AG08396 (cell line): ENCODE results near the gene SHMT2.
"Not testable (repeated sequence)": the region's sequence is repeated elsewhere in the genome, so short reads cannot be mapped to it uniquely, and the experiment has no call there.

Experiments used
- DNase-seq: peaks from one replicate; pipeline ENCODE4 v3.0.0; 2012; ENCODE audit warnings: low spot score, mixed read lengths

Gene SHMT2

DNA sequence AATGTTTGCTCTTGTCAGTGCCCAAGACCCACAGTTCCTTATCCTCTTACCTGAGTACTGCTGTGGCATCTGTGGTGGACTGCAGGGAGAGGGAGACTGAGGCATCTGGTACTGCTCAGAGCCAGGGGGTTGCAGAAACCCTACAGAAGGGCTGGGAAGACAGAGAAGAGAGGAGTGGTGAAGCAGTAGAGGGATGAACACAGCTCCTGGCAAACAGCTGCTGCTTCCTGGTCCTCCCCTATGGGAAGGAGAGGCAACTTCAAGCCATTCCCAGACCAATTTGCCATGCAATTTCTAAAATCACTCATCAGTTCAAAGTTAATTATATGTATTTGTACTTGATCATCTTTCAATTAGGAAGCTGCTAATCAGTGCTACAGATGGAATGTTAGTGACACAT is 37.2 kb downstream of the SHMT2 start:
- DNase-seq, result no peak

DNA sequence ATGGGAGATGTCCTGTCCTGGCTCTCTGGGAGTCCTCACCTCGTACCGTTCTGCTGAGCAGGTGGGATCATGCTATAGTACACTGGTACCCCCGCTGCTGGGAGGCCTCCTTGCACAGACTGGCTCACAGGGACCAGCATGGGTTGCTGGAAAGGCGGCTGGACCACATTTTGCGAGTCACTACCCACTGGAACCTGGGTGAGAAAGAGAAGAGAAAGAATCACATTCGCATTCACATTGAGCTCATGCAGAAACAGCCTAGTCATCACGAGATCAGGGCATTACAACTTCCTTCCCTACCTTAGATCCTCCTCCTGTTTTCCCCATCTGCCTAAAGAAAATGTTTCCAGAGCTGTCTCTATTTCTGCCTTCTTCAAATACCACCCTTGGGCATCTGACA is 38.8 kb downstream of the SHMT2 start:
- DNase-seq, result no peak

DNA sequence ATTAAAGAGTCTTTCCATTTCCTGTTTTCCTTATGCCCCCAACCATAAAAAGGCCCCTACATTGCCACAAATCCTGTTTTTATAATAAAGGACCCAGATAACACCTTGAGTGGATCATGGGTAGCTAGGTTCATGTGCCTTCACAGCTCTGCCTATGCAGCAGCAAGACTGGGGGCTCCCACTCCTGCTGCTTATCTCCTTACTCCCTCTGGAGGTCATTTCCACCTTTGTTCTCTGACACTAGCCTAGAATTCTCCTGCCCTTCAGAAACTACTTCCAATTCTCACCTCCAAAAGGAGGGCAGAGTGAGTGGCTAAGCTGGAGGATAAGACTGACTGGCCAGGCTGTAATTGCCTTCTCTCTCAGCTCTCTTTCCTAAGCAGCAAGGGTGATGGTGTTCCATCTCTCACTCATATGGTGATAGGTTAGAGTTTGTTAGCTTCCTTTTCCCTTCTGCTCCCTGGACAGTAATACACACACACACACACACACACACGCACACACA is 41.5 kb downstream of the SHMT2 start:
- no peak for DNase-seq

DNA sequence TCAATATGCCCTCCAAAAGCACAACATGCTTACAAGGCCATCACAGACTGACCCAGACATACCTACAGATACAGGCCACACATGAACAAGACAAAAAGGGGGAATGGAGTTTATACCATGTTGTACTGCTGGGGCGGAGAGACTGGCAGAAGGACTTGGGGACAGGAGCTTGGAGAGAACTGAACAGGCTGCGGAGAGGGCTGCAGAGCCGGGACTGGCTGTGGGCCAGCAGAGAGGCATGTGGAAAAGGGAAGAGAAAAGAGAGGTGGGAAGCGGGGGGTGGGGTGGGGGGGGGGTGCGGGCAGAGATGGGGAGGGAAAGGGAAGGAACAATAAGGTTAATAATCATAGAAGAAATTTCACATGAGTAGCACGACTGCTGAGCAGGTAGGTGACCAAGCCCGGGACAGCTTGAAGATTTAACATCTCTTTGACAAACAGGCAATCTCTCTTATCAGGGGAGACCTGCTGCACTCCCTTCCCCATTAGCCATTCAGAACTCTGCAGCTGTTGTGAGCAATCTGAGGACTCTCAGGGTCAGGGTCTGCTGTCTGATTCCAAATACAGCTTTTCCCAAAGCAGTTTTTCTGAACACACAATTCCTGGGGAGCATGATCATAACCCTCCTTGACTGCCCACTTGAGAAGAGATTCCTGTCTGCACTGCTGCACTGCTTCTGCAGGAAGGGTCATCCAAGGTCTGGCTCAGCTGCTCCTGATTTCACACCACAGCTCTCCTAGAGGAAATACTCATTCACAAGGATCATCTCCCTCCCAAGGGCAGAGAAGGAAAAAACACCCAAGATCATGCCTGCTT is 43.0 kb downstream of the SHMT2 start:
- no peak for DNase-seq

DNA sequence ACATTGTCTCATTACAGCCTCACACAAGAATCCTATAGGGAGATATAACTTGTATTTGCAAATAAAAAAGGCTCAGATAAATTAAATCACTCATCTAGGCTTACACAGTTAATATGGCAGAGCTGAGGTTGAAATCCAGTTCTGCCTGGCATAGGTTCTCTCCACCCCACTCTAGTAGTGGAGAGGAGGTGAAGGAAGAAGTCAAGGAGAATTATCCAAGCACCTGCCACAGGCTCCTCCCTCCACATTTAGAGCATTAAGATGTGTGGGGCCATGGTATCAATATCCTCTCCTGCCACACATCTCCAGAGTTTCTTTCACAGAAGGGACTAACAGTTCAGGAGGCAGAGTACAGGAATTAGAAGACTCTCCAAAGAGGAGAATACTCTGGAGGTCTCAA is 44.0 kb downstream of the SHMT2 start:
- DNase-seq, result no peak

DNA sequence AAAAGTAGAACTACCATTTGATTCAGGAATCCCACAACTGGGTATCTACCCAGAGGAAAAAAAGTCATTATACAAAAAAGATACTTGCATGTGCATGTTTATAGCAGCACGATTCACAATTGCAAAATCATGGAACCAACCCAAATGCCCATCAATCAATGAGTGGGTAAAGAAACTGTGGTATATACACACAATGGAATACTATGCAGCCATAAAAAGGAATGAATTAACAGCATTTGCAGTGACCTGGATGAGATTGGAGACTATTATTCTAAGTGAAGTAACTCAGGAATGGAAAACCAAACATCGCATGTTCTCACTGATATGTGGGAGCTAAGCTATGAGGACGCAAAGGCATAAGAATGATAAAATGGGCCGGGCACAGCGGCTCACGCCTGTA is 46.7 kb downstream of the SHMT2 start:
- DNase-seq, result not testable (repeated sequence)

DNA sequence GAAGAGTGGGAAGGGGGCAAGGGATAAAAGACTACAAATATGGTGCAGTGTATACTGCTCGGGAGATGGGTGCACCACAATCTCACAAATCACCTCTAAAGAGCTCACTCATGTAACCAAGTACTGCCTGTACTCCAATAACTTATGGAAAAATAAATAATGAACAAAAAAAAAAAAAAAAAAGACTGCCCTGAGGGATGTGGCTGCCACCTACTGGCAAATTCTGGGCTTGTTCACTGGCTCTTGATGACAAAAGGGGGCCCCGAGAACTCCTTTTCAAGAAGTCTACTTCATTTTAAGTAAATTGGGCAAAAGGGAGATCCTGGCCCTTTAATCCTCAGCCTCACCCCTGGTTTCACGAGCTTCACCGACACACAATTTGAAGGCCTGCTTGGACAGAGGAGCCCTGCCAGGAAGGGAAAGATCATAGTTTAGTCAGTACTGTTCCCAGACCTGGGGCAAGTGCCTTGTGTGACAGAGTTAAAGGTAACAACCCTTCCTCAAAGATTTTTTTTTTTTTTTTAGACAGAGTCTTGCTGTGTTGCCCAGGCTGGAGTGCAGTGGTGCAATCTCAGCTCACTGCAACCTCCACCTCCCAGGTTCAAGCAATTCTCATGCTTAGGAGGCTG is 47.5 kb downstream of the SHMT2 start:
- DNase-seq, result no peak

DNA sequence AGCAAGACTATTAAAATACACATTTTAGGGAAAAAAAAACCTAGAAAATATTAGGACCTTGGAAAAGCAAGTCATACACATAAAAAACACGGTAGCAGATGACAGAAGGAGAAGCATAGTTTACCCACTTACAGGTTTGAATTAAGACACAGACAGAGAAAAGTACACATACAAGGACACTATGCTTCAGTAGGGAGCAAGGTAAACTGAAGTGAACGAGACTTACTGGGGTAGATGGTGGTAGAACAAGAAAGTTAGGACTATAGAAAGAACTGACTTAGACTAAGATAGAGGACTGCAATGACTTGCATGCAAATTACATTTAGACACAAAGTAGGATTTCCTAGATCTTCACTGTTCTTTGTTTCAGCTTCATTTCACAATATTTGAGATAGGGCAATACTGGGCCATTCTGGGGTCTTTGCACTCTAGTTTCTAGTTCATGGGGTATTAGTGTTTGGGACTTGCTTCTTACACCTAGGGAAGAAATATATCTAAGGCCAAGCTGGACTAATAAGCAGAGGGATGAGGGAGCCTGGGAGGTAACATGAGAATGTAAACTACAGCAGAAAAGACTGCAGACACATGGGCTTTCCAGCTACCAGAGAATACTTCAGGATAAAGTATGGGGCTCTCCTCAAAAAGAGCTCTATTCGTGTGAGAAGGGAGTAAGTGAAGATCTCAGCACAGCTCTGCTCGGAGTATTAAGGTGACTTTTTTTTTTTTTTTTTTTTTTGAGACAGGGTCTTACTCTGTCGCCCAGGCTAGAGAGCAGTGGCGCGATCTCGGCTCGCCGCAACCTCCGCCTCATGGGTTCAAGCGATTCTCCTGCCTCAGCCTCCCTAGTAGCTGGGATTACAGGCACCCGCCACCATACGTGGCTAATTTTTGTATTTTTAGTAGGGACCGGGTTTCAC is 49.2 kb downstream of the SHMT2 start:
- DNase-seq, result no peak

DNA sequence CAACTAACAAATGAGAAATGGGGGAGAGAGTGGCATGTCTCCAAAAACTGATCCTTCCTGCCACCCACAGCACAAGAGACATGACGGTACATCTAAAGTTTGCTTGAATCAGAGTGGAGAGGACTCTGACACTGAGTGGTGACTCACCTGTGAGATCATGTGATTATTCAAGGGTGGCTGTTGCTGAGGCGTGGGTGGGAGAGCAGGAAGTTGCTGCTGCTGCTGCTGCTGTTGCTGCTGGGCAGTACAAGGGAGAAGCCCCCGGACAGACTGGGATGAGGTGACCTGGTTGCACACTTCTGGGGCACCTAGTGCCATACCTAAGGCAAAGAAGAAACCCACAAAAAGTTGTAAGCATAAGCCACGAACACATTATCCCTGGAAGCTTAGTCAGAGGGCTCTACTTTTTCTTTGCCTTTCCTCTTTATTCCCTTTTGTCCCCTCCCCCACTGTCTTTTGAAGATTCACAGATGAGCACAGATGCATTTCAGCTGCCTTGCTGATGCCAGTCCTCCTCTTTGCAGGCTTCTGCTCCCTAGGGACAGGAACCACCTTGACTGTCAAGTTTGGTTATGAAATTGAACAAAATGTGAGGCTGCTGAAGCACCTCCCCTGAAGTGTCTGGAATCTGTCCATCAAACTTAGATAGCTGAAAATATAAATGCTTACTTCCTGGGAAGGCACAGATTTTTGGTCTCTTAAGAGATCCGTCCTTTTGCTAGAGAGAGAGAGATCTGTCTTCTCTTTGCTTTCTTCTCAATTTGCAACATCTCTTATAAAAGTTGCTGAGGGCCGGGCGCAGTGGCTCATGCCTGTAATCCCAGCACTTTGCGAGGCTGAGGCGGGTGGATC is 50.9 kb downstream of the SHMT2 start:
- peak; percentile 74 for DNase-seq

DNA sequence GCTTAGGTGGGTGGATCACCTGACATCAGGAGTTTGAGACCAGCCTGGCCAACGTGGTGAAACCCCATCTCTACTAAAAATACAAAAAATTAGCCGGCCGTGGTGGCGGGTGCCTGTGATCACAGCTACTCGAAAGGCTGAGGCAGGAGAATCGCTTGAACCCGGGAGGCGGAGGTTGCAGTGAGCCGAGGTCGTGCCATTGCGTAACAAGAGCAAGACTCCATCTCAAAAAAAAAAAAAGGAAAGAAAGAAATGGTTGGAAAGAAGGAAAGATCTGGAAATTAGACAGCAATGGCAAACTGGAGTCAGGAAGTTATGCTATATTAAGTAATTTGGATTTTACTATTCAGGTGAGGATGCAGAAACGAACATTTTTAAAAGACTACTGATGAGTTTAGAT is 52.6 kb downstream of the SHMT2 start:
- DNase-seq, result not testable (repeated sequence)
